Measurements from ENCODE around the gene ACAP2.

DNA sequence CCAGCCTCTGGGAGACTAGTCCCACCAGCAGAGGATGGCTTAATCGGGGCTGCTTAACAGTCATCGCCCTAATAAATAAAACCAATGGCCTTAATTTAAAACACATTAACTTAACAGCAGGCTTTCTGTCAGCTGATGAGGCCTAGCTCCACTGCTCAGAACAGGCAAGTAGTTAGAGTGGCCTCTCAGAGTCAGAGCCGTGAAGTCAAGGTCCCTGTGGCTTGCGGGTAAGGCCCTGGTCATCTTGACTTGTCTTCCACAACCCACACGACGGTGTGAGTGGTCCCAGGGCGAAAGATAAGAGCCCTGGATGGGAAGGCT, 183.7 kb downstream of the ACAP2 start:
- TF ChIP-seq POLR2A (IDR thresholded peaks at IDR 0.05; ENCODE audit: low read length) (no peak), GATA1 (IDR thresholded peaks at IDR 0.05; ENCODE audit: low read depth, low read length) (no peak)
